DMS 273 treated with DMSO at 0.1 percent for 48 hours (cell line): ENCODE measurements around the gene NELFB.

Source experiments
- DNase-seq: peaks from one replicate; lab custom pipeline; 2025; lab: John Stamatoyannopoulos, UW

Gene NELFB

DNA sequence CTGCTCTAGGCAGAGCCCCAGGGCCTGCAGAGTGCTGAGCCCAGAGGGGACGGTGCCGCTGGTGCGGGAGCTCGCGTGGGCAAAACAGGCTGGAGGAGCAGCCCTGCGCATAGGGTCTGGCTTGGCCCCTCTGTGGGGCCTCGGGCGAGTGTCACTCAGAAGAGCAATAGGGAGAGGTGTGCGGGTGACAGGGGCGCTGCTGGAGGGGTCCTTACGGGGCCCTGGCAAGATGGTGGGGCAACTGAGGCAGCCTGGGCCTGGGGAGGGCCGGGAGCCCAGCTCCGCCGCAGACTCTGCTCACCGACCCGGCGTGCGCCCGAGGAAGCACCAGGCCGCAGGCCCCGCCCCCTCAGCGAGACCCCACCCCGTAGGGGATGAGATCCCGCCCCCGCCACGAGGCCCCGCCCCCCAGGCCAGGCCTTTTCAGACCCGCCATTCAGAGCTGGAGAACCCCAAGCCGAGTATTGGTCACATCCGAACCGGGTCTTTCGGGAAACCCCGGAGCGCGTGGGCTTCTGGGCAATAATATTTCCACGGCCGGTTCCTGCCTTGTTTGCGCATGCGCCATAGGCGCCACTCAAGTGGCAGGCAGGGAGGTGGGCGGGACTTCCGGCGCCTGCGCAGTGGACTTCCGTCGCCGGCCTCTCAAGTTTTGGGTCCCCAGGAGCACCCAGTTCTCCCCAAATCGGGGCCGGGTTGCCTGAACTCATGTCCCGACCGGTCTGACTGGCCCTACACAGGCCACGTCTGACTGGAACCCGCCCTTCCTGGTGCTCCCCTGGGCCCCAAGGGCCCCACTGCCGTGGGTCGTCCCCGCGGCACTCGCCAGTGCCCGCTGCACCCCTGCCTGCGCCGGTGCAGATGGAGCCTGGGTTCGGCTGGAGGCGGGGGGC lies 31.8 kb upstream of the NELFB start:
- peak; percentile 87 for DNase-seq

DNA sequence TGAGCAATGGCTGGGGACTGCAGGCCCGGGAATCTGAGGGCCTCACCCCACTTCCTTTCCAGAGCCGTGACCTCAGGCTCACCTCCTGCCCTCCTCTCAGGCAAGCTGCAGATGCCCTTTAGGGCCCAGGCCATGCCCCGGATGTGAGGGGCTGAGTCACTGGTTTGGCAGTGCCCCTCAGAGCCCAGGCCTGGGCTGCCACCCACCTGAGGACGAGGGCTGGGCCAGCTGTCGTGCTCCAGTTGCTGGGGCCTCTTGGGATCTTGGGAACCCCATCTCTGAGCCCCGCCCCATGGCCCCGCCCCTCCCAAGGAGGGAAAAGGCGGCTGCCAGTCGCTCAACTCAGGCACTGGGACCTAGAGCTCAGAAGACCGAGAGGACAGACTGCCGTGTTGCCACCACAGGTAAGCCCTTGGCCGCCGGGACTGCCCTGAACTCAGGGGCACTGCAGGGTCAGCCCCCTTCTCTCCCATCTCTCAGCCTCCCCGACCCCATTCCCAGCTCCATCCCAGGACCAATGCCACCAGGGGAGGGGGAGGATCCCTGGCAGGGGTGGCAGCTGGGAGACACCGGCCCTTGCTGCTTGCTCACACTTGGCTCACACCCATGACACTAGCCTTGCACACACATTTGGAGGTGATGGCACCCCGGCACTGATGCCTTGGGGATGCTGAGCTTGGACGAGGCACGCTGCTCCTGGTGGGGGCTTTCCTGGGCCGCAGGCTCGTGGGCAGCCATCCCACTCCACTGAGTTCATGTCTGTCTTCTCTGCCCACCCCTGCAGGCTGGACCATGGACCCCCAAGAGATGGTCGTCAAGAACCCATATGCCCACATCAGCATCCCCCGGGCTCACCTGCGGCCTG lies 30.1 kb upstream of the NELFB start, which contains the start of gene CYSRT1:
CYSRT1 (plus strand) TSS at position 345 of the 865 bp plus-strand sequence; CDS start at position 793, 448 bp downstream.
- no peak for DNase-seq

DNA sequence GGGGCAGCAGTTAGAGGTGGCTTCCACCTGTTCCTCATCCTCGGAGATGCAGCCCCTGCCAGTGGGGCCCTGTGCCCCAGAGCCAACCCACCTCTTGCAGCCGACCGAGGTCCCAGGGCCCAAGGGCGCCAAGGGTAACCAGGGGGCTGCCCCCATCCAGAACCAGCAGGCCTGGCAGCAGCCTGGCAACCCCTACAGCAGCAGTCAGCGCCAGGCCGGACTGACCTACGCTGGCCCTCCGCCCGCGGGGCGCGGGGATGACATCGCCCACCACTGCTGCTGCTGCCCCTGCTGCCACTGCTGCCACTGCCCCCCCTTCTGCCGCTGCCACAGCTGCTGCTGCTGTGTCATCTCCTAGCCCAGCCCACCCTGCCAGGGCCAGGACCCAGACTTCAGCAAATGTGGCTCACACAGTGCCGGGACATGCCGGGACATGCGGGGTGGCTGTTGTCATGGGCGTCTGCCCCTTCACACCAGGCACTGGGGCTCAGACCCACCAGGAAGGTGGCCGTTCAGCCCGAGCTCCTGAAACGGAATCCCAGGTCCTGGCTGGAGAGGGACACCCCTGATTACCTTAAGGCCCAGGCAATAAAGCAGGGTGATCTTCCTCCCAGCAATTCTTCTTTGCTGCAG lies 29.3 kb upstream of the NELFB start:
- DNase-seq = no peak

DNA sequence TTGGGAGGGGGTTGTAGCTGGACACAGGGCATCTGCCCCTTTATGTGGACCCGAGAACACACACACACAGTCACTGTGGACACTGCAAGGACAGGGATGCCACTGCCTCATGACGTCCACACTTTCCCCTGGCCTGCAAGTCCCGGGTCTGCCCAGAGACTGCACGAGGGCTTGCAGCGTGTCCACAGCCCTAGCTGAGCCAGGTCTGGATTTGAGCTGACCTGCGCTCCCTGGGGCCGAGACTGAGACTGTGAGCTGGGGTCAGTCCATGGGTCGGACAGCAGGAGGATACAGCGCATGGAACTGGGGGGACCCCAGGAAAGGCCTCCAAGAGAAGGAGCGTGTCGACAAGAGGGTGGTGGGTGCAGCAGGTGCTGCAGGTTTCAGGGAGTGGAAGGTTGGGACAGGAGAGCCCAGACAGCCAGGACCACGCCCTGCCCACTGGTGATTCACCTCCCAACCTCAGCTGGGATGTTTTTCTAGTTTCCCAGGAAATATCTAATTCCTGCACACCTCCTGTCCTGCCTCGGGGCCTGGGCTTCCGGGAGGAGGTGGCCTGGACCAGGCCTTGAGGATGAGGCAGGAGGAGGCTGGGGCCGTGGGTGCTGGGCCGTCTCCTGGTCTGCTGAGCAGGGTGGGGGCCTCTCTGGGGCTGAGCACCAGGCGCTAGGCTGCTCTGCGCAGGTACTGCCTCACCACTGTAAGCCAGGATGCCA lies 28.6 kb upstream of the NELFB start:
- DNase-seq = no peak

DNA sequence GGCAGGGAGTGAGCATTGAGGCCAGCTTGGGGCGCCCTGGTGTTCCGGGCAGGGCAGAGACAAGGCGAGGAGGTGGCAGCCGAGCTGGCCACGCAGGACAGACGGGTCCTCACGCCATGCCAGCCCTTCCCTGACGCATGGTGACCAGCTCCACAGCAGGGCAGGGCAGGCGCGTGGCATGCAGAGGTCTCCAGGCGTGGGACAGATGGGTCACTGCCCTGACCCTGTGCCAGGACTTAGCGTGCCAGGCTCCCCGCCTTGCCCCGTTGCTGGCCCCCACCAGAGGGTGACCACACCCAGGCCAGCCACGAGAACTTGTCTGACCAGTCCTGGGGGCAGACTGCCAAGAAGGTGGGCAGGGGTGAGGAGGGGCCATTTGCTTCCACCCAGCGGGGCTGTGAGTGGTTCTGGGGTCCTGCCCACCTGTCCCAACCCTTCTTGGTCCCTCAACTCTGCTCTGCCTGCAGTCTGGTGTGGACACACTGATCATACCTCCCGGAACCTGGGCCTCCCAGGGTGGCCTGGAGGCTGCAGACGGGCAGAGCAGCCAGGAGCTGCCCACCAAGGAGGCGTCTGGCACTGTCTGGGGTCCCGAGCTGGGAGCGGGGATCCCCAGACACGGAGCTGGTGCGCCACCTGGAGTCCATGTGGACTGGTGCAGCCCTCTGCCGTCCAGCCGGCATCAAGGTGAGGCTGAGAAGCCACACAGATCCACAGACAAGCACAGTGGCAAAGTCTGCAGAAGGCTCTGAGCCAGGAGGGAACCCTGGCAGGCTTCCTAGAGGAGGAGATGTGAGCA lies 27.9 kb upstream of the NELFB start, which contains the start of gene RNF224:
RNF224 (plus strand) TSS at position 449 of the 799 bp plus-strand sequence. CDS start 834 bp downstream, outside the sequence.
- DNase-seq = peak; percentile 36

DNA sequence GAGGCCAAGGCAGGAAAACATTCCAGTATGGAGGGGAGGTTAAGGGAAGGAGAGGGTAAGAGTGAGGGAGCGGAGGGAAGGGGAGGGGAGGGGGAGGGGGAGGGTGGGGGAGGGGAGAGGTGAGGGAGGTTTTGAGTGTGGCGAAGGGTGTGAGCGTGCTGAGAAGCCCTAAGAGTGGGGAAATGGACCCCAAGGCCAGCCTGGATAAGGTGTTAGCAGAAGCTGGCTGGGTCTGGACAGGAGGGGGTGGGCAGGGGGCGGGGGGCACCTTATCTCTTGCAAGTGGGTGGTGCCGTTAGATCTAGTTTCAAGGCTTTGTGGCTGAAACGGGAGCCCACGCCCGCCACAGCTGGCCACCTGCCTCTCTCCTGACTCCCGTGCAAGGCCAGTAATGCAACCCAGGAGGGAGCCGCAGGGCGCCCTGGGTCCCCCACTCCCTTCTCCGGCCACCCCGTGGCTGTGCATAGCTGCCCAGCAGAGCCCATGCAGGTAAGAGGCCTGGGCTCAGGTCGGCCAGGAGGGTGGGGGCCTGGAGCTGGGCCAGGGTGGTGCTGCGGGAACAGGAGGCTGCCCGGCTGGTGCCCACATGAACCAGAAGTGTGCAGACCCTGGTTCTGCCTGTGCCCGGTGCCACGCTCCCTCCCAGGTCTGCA lies 27.1 kb upstream of the NELFB start:
- DNase-seq = no peak

DNA sequence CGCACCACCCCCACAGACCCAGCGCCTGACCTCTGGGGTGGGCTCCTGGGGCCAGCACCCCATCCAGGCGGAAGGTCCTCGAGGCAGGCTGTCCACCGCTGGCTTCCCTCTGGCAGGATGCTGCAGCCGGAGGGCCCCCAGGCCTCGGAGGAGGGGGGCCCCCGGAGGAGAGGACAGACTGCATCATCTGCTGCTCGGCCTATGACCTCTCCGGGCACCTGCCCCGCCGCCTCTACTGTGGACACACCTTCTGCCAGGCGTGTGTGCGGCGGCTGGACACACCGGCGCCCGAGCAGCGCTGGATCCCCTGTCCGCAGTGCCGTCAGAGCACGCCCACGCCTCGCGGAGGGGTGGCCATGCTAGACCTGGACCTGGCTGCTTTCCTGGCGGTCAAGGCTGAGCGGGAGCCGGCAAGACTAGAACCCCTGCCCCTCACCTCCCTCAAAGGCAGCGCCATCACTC lies 26.6 kb upstream of the NELFB start:
- no peak for DNase-seq

DNA sequence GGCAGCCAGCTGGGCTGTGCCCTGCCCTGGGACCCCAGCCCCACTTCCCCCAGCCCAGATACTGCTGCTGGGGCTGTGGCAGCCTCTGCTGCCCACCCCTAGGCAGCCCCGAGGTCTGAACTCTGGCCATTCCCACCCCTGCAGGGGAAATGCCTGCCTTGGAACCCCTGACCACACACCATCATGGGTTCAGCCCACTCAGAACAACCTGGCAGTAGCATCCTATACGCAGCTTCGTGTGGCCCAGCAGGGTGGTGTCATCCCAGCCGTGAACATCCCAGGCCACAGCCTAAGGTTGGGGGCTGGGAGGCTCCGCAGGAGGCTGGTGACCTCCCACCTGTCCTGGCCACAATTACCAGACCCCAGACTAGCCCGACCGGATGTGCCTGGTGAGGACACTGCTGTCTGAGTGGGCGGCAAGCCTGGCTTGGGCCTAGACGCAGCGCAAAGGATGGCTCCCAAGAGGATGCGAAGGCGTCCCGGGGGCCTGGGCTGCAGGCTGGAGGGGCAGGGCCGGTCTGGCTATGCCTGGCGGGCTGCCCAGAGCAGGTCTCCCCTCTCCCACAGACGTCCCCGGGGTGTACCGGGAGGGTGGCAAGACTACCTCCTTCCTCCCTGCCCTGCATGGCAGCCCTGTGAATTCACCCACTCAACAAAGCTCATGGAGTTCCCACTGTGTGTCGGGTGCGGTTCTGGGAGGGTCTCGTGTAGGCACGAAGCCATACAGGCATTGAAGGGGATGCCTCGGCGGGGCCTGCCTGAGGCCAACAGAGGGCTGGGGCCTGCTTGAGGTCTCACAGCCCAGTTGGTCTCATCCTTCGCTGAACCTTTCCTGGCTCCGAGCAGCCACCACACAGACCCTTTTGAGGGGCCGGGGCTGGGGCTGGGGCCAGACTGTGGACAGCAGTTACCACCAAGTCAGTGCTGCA lies 25.9 kb upstream of the NELFB start:
- no peak for DNase-seq

DNA sequence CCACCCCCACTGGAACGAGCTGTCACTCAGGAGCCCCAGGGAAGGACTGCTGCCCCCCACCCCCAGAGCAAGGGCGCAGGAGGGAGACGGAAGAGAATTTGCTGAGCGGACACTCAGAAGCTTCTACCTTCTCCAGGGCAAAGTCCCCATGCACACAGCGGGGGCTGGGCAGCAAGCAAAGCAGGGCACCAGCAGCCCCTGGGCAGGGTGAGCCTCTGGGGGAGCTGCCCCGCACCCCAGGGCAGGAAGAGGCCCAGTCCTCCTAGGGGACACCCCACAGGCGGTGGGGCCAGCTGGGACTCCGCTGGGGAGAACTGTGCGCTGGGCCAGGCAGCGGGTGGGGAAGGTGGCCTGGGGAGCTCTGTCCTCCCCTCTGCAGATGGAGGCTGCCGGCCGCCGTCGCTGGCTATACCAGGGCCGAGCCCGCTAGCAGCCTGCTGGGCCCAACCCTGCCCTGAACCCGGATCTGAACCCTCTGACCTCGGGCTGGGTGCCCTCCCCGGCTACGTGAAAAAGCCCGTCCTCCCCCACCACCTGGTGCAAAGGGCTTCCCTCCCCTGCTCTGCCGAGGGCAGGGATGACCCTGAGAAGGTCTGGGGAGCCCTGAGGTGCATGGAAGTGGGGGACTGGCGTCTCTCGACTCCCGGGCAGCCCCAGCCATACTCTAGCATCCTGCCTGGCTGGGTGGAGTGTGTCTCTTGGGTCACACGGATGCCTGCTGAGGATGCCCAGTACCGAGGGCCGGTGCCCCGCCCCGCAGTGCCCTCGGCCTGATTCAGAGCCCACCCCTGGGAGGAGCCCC lies 25.0 kb upstream of the NELFB start:
- DNase-seq = no peak

DNA sequence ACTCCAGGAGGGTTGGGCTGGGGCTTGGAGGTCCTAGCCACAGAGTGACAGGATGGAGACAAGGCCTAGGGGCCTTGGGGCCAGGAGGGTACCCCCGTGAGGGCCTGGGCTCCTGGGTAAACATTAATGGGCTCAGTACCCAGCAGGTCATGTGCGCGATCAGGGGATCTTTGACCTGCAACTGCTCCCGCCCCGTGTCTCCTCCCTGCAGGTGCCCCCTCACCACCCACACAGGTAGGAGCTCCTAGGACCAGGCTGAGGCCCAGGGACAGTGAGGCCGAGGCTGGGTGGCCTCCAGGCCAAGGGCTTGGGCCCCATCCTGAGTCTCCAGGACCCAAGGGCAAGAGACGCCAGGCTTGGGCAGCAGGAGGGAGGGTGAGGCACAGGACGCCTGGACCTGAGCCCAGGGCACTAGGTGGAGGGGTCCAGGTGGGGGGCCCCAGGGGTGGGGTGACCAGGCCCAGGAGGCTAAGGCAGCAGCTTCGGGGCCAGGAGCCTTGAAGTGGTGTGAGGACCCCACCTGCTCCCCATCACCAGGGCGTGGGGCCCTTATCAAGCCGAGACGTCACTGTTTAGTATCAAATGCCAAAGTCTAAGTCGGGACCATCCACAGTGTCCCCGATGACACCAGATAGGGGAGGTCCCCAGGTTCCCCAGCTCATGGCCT lies 24.3 kb upstream of the NELFB start, which contains the start of gene SLC34A3:
SLC34A3 (plus strand) TSS at position 197 of the 667 bp plus-strand sequence. CDS start 802 bp downstream, outside the sequence.
- no peak for DNase-seq

DNA sequence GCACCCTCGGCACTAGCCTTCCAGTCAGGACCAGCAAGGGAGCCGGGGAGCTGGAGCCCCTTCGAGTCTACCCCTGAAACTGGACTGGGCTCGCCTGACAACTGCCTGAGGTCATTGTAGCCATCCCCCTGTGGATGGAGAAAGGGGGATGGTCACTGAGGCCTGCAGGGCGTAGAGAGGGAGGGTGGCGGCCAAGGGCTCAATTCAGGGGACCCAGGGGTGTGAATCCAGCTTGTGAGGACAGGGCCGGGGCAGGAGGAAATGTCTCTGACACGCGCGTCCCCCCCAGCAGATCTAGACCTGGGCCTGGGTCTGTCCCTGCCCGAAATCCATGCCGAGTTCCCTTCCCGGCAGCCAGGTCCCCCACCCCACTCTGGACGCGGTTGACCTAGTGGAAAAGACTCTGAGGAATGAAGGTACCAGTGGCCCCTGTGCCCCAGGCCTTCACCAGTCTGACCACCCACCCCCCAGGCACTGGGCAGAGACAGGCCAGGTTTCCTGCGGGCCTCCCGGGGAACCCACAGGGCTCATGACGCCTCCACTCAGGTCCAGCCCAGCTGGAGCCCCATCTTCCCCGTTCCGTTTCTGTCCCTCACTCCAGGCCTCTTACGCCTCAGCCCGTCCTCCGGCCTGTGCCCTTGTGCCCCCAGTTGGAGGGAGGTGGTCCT lies 23.6 kb upstream of the NELFB start:
- DNase-seq = no peak

DNA sequence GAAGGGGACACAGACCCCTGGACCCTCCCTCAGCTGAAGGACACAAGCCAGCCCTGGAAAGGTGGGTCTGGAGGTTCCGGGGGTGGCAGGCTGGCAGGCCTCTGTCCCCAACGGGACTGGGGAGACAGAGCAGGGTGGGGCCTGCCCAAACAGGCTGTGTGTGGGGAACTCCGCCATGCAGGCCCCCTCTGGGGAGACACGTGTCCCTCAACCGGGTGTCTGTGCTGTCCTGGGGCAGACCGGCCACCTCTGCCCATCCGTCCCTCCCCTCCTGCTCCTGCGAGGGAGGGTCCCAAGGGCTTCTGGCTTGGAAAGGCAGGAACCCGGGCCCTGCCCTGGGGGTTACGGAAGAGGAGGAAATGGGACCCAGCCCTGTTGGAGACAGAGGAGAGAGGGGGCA lies 23.0 kb upstream of the NELFB start:
- no peak for DNase-seq

DNA sequence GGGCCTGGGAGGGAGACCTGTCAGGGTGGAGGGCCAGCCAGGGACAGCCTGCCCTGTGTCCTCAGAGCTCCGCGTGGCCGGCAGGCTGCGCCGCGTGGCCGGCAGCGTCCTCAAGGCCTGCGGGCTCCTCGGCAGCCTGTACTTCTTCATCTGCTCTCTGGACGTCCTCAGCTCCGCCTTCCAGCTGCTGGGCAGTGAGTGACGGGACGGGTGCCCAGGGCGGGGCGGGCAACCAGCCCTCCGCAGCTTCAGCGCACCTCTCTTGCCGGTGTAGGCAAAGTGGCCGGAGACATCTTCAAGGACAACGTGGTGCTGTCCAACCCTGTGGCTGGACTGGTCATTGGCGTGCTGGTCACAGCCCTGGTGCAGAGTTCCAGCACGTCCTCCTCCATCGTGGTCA lies 22.6 kb upstream of the NELFB start:
- no peak for DNase-seq

DNA sequence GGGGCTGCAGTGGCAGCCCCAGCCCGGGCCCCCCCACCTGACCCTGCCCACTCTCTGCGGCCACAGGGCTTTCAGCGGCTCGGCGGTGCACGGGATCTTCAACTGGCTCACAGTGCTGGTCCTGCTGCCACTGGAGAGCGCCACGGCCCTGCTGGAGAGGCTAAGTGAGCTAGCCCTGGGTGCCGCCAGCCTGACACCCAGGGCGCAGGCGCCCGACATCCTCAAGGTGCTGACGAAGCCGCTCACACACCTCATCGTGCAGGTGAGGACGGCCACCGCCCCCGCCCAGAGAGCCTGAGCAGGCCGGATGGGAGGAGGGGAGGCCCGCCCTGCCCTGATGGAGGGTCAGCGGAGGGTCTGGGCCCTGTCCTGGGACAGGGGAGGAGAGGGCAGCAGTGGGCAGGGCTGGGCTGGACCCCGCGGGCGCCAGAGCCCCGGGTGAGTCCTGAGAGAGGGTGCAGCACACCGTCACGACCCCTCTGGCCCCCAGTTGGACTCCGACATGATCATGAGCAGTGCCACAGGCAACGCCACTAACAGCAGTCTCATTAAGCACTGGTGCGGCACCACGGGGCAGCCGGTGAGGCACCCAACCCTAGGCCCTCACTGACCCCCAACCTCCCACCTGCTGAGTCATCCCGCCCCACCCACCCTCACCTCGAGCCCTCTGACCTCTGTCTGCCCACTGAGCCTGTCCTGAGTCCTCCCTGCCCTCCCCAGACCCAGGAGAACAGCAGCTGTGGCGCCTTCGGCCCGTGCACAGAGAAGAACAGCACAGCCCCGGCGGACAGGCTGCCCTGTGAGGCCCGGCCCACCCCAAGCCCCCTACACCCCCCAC lies 21.8 kb upstream of the NELFB start:
- DNase-seq = no peak

DNA sequence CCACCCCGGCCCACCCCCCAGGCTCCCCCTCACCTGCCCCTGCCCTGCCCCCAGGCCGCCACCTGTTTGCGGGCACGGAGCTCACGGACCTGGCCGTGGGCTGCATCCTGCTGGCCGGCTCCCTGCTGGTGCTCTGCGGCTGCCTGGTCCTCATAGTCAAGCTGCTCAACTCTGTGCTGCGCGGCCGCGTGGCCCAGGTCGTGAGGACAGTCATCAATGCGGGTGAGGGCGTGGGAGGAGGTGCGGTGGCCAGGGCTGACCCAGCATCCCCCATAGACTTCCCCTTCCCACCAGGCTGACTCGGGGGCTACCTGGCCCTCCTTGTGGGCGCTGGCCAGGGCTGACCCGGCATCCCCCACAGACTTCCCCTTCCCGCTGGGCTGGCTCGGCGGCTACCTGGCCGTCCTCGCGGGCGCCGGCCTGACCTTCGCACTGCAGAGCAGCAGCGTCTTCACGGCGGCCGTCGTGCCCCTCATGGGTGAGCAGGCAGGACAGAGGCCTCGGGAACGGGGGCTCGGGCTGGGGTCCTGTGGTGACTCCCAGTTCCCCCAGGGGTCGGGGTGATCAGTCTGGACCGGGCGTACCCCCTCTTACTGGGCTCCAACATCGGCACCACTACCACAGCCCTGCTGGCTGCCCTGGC lies 21.0 kb upstream of the NELFB start:
- DNase-seq = no peak
